Vagina (tissue), 2 donors: Measurements from ENCODE around the gene HNRNPAB. TPM values are rescaled to one million over a fixed set of nuclear protein-coding genes. Genes with fewer than 3 reads are reported as not detected.

ENCODE experiments used
- DNase-seq, 2 donors: peaks; one replicate each; pipeline ENCODE4 v3.0.0-alpha.2; 2017; ENCODE audit errors: extremely low spot score in 2 of 2
- H3K27ac ChIP-seq: fragments of 200-600 bp; sonication (generic); one replicate; pipeline ENCODE4 v1.5.1; 2019
- H3K27me3 ChIP-seq: fragments of 200-600 bp; sonication (generic); one replicate; pipeline ENCODE4 v1.5.1; 2019
- H3K36me3 ChIP-seq, 2 donors: fragments of 200-600 bp; sonication (generic); one replicate each; pipeline ENCODE4 v1.5.1; 2017 to 2019
- H3K4me1 ChIP-seq: fragments of 200-600 bp; sonication (generic); one replicate; pipeline ENCODE4 v1.5.1; 2019
- H3K4me3 ChIP-seq, 2 donors: fragments of 200-600 bp; sonication (generic); 1 replicate in 1 of 2; 2 replicates in 1 of 2; pipeline ENCODE4 v1.5.1; 2016 to 2019
- H3K9me3 ChIP-seq: fragments of 200-600 bp; sonication (generic); one replicate; pipeline ENCODE4 v1.5.1; 2019
- CTCF ChIP-seq, 3 experiments: fragments of 450-650 bp in 2 of 3; fragments of 200-600 bp in 1 of 3; sonication (generic) in 1 of 3; IDR thresholded peaks; one replicate each; pipeline ENCODE4 v1.5.1; 2017 to 2019; ENCODE audit warnings: antibody characterized with exemption in 3 of 3, mild to moderate bottlenecking in 2 of 3, moderate library complexity in 2 of 3
- POLR2A ChIP-seq, 2 donors: fragments of 450-650 bp; IDR thresholded peaks; one replicate each; pipeline ENCODE4 v1.6.1; 2017; ENCODE audit warnings: antibody characterized with exemption in 2 of 2, mild to moderate bottlenecking in 2 of 2, moderate library complexity in 2 of 2
- POLR2AphosphoS5 ChIP-seq, 2 donors: sonication (generic); formaldehyde crosslinking; IDR thresholded peaks; one replicate each; pipeline ENCODE4 v1.9.0; 2017; ENCODE audit warnings: antibody characterized with exemption in 2 of 2, mild to moderate bottlenecking in 2 of 2, low read depth in 1 of 2; ENCODE audit not compliant: insufficient read depth in 1 of 2
- intact Hi-C: fragments of 100-400 bp; cut with DNase I; formaldehyde crosslinking; loops from one replicate; pipeline ENCODE4 v1.15.1; 2023
- total RNA-seq: library from RNA; depleted of rRNA; stranded (reverse); fragments of >200 nt; gene quantifications from one replicate; pipeline ENCODE4 v1.2.3, GENCODE V29; 2016

The HNRNPAB gene
- total RNA-seq, 1 donor from 2014 or later, result 92.6 TPM

GRCh38 chr5:178240766-178241165, 36.4 kb downstream of the HNRNPAB start:
- TF ChIP-seq CTCF (IDR thresholded peaks at IDR 0.05) (no peak), POLR2AphosphoS5 (IDR thresholded peaks at IDR 0.05; ENCODE audit: insufficient read depth in 1 of 2, low read depth in 1 of 2) (no peak), POLR2A (IDR thresholded peaks at IDR 0.05) (no peak)
- Histone ChIP-seq H3K27me3 (no peaks in the 10 kb centered on the region), H3K36me3 (no peaks in the 10 kb centered on the region), H3K9me3 (no peaks in the 10 kb centered on the region), H3K27ac (no peak overlapping the region), H3K4me3 (no peak overlapping the region), H3K4me1 (peaks cover 29% of the 10 kb centered on the region)
- no peak for DNase-seq
- intact Hi-C loops, result no loop called here

GRCh38 chr5:178241231-178241663, 36.9 kb downstream of the HNRNPAB start:
- H3K4me1 ChIP-seq, result peaks cover 29% of the 10 kb centered on the region
- no peaks in the 10 kb centered on the region for H3K36me3 ChIP-seq
- no peaks in the 10 kb centered on the region for H3K27me3 ChIP-seq
- H3K9me3 ChIP-seq, result no peaks in the 10 kb centered on the region
- no peak for TF ChIP-seq CTCF (IDR thresholded peaks at IDR 0.05)
- TF ChIP-seq POLR2AphosphoS5 (IDR thresholded peaks at IDR 0.05; ENCODE audit: insufficient read depth in 1 of 2, low read depth in 1 of 2), result no peak
- TF ChIP-seq POLR2A (IDR thresholded peaks at IDR 0.05), result no peak
- H3K4me3 ChIP-seq, result no peak overlapping the region
- no peak overlapping the region for H3K27ac ChIP-seq
- intact Hi-C loops, result no loop called here
- DNase-seq, result no peak

- DNase-seq, result no peak
- TF ChIP-seq POLR2A (IDR thresholded peaks at IDR 0.05) (no peak), CTCF (IDR thresholded peaks at IDR 0.05) (no peak), POLR2AphosphoS5 (IDR thresholded peaks at IDR 0.05; ENCODE audit: insufficient read depth in 1 of 2, low read depth in 1 of 2) (no peak)
- H3K9me3 ChIP-seq, result no peaks in the 10 kb centered on the region
- H3K4me1 ChIP-seq, result peaks cover 26% of the 10 kb centered on the region
- no peak overlapping the region for H3K4me3 ChIP-seq
- no peaks in the 10 kb centered on the region for H3K36me3 ChIP-seq
- H3K27ac ChIP-seq, result no peak overlapping the region
- H3K27me3 ChIP-seq, result no peaks in the 10 kb centered on the region
- intact Hi-C loops, result no loop called here
These were observed 37.4 kb downstream of the HNRNPAB start for GRCh38 chr5:178241688-178242231.

- Histone ChIP-seq H3K27me3 (no peaks in the 10 kb centered on the region), H3K4me1 (peaks cover 19% of the 10 kb centered on the region), H3K27ac (no peak overlapping the region), H3K36me3 (no peaks in the 10 kb centered on the region), H3K4me3 (no peak overlapping the region), H3K9me3 (no peaks in the 10 kb centered on the region)
- intact Hi-C loops, result no loop called here
- no peak for TF ChIP-seq CTCF (IDR thresholded peaks at IDR 0.05)
- TF ChIP-seq POLR2A (IDR thresholded peaks at IDR 0.05), result no peak
- no peak for TF ChIP-seq POLR2AphosphoS5 (IDR thresholded peaks at IDR 0.05; ENCODE audit: insufficient read depth in 1 of 2, low read depth in 1 of 2)
- DNase-seq, result no peak
These were observed 38.1 kb downstream of the HNRNPAB start for GRCh38 chr5:178242416-178242815.

GRCh38 chr5:178244576-178244975, 40.2 kb downstream of the HNRNPAB start:
- intact Hi-C loops, result no loop called here
- Histone ChIP-seq H3K27me3 (no peaks in the 10 kb centered on the region), H3K4me1 (no peaks in the 10 kb centered on the region), H3K9me3 (no peaks in the 10 kb centered on the region), H3K27ac (no peak overlapping the region), H3K36me3 (no peaks in the 10 kb centered on the region), H3K4me3 (no peak overlapping the region)
- no peak for DNase-seq
- TF ChIP-seq CTCF (IDR thresholded peaks at IDR 0.05) (no peak), POLR2AphosphoS5 (IDR thresholded peaks at IDR 0.05; ENCODE audit: insufficient read depth in 1 of 2, low read depth in 1 of 2) (no peak), POLR2A (IDR thresholded peaks at IDR 0.05) (no peak)
